HG02852 (cell line): ENCODE measurements around the gene PPP1R12B.
"Not testable (repeated sequence)": the region's sequence is repeated elsewhere in the genome, so short reads cannot be mapped to it uniquely, and the experiment has no call there.

ENCODE experiments used
- ATAC-seq: cut with Tn5 transposase; IDR thresholded peaks from one replicate; pipeline ENCODE4 v1.9.1; 2021; ENCODE audit warnings: mild to moderate bottlenecking, moderate library complexity; ENCODE audit not compliant: unreplicated experiment

Gene PPP1R12B

GRCh38 chr1:202473266-202474045, 125.0 kb downstream of the PPP1R12B start:
- ATAC-seq = not testable (repeated sequence)

GRCh38 chr1:202479661-202480060, 131.2 kb downstream of the PPP1R12B start:
- not testable (repeated sequence) for ATAC-seq

GRCh38 chr1:202480640-202481039, 132.1 kb downstream of the PPP1R12B start:
- not testable (repeated sequence) for ATAC-seq

GRCh38 chr1:202483362-202483761, 134.9 kb downstream of the PPP1R12B start:
- ATAC-seq = not testable (repeated sequence)

- ATAC-seq = peak; percentile 45
Observed at GRCh38 chr1:202484032-202484431, 135.5 kb downstream of the PPP1R12B start.

GRCh38 chr1:202484820-202485219, 136.3 kb downstream of the PPP1R12B start:
- ATAC-seq = not testable (repeated sequence)

- peak; percentile 81 for ATAC-seq
Observed at GRCh38 chr1:202488178-202488649, 139.7 kb downstream of the PPP1R12B start.

GRCh38 chr1:202489101-202489500, 140.6 kb downstream of the PPP1R12B start:
- ATAC-seq = not testable (repeated sequence)

GRCh38 chr1:202493112-202493511, 144.6 kb downstream of the PPP1R12B start:
- ATAC-seq = not testable (repeated sequence)

- ATAC-seq = no peak
Observed at GRCh38 chr1:202498542-202498941, 150.0 kb downstream of the PPP1R12B start.

- not testable (repeated sequence) for ATAC-seq
Observed at GRCh38 chr1:202499997-202500396, 151.5 kb downstream of the PPP1R12B start.

- no peak for ATAC-seq
Observed at GRCh38 chr1:202501281-202501680, 152.8 kb downstream of the PPP1R12B start.

GRCh38 chr1:202505356-202505755, 156.9 kb downstream of the PPP1R12B start:
- no peak for ATAC-seq

- ATAC-seq = not testable (repeated sequence)
Observed at GRCh38 chr1:202505880-202506575, 157.5 kb downstream of the PPP1R12B start.

- ATAC-seq = not testable (repeated sequence)
Observed at GRCh38 chr1:202508863-202509262, 160.4 kb downstream of the PPP1R12B start.

GRCh38 chr1:202513875-202514274, 165.4 kb downstream of the PPP1R12B start:
- not testable (repeated sequence) for ATAC-seq

- ATAC-seq = no peak
Observed at GRCh38 chr1:202516434-202516877, 168.0 kb downstream of the PPP1R12B start.

- not testable (repeated sequence) for ATAC-seq
Observed at GRCh38 chr1:202517146-202517545, 168.6 kb downstream of the PPP1R12B start.

- not testable (repeated sequence) for ATAC-seq
Observed at GRCh38 chr1:202518180-202518579, 169.7 kb downstream of the PPP1R12B start.

GRCh38 chr1:202518905-202519304, 170.4 kb downstream of the PPP1R12B start:
- not testable (repeated sequence) for ATAC-seq

- ATAC-seq = not testable (repeated sequence)
Observed at GRCh38 chr1:202520129-202520856, 171.8 kb downstream of the PPP1R12B start.
